HG03520 (cell line): Measurements from ENCODE around the gene DDA1.

Experiments
- ATAC-seq: cut with Tn5 transposase; IDR thresholded peaks from one replicate; pipeline ENCODE4 v1.9.1; 2021; ENCODE audit warnings: mild to moderate bottlenecking, moderate library complexity; ENCODE audit not compliant: unreplicated experiment

The DDA1 gene

GRCh38 chr19:17328517-17329365 is 19.4 kb downstream of the DDA1 start:
- no peak for ATAC-seq

GRCh38 chr19:17329366-17330261 is 20.3 kb downstream of the DDA1 start:
- no peak for ATAC-seq

- ATAC-seq: no peak
Observed at GRCh38 chr19:17330262-17331044, 21.1 kb downstream of the DDA1 start.

- ATAC-seq: no peak
Observed at GRCh38 chr19:17331045-17331558, 21.7 kb downstream of the DDA1 start.

GRCh38 chr19:17332360-17332676 is 23.0 kb downstream of the DDA1 start:
- no peak for ATAC-seq

GRCh38 chr19:17332677-17333581 is 23.6 kb downstream of the DDA1 start:
- ATAC-seq: no peak

- ATAC-seq: no peak
Observed at GRCh38 chr19:17333611-17334413, 24.4 kb downstream of the DDA1 start.

- ATAC-seq: peak; percentile 41
Observed at GRCh38 chr19:17334414-17335409, 25.3 kb downstream of the DDA1 start, which contains the start of gene ANO8. TSS of gene ANO8 (minus strand) at chr19:17334855. CDS start at chr19:17334670, 185 bp downstream.

- no peak for ATAC-seq
Observed at GRCh38 chr19:17335575-17335974, 26.2 kb downstream of the DDA1 start.

- ATAC-seq: peak; percentile 75
Observed at GRCh38 chr19:17336872-17337674, 27.7 kb downstream of the DDA1 start, which contains the start of gene GTPBP3. TSS of gene GTPBP3 (plus strand) at chr19:17337553. CDS start at chr19:17337612, 59 bp downstream.

GRCh38 chr19:17337675-17338432 is 28.5 kb downstream of the DDA1 start:
- ATAC-seq: no peak

- no peak for ATAC-seq
Observed at GRCh38 chr19:17338433-17339078, 29.2 kb downstream of the DDA1 start.

- no peak for ATAC-seq
Observed at GRCh38 chr19:17339088-17339741, 29.9 kb downstream of the DDA1 start.

- no peak for ATAC-seq
Observed at GRCh38 chr19:17340302-17340870, 31.0 kb downstream of the DDA1 start.

GRCh38 chr19:17340871-17341357 is 31.6 kb downstream of the DDA1 start:
- ATAC-seq: no peak
